ENCODE results near the gene MZB1.
"Not testable (repeated sequence)": the region's sequence is repeated elsewhere in the genome, so short reads cannot be mapped to it uniquely, and the experiment has no call there.

The MZB1 gene

DNA sequence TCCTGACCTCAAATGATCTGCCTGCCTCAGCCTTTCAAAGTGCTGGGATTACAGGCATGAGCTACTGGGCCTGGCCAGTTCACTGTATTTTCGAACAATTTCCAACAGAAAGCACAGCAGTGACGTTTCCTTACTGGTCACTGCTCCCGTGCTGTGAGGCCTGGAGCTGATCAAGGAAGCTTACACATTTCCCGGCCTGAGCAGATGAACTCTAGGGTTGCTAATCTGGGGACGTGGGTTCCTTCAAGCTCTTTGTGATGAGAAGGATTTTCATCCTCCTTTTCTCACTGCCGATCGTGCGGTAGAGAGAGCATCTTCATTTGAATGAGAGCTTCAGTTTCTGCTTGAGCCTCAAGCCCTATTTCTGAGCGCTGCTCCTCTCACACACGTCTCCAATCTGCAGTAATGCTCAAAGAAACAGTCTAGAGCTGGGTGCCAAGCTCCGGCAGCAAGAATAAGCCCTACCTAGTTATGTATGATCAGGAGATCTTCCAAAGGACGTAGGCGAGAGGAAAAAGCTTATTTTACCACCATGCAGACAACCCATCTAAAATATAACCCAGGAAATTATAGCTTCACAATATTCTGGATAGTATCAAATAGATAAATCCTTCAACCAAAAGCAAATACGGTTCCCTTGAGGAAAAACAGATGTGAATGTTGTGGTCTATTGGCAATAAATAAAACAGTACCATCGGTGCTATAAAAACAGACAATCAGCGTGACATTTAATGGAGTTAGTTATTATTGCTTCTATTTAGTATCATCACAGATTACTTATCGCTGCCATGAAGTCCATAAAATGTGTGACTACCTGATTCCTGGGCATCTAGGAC lies 21.5 kb upstream of the MZB1 start:
- no peak for DNase-seq (ENCODE audit: low spot score)

DNA sequence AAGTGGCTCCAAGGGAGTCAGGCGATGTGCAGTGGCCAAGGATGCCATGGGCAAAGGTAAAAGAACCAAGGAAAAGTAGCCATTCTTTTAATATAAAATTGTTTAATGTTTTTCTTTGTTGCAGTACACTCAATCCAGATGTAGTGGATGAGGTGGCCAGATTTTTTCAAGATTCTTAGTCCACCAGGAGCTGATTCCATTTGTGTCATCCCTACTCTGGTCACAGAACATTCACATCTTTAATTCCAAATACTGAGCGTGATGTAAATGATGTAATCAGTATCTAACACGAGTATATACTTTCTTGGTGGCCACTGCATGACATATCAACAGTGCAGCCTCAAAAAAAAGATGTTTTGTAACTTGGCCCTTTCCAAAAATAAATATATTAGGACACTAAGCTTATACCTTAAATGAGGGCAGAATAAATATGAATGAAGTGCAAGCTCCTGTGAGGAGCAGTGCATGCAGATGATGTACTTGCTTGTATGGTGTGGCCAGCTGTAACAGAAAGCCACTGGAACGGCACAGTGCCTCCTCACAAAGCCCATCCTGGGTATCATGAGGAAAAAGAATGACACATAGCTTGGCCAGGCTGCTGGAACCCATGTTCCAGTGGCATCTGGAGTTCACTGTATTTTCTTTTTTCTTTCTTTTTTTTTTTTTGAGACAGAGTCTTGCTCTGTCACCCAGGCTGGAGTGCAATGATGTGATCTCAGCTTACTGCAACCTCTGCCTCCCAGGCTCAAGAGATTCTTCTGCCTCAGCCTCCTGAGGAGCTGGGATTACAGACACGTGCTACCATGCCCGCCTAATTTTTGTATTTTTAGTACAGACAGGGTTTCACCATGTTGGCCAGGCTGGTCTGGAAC lies 20.6 kb upstream of the MZB1 start:
- DNase-seq (ENCODE audit: low spot score), result no peak

DNA sequence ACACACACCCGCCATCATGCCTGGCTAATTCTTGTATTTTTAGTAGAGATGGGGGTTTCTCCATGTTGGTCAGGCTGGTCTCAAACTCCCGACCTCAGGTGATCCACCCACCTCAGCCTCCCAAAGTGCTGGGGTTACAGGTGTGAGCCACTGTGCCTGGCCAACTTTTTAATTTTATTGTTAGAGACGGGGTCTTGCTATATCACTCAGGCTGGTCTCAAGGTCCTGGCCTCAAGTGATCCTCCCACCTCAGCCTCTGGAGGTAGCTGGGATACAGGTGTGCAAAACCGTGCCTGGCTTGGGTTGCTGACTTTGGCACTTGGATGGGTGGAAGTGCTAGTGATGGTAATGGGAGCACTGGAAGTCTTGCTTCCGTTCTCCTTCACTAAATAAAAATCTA lies 19.4 kb upstream of the MZB1 start:
- not testable (repeated sequence) for DNase-seq (ENCODE audit: low spot score)

GRCh38 chr5:139408191-139408590 lies 18.5 kb upstream of the MZB1 start:
- DNase-seq (ENCODE audit: low spot score), result no peak

- no peak for DNase-seq (ENCODE audit: low spot score)
These were observed 17.8 kb upstream of the MZB1 start for GRCh38 chr5:139407517-139407916.

DNA sequence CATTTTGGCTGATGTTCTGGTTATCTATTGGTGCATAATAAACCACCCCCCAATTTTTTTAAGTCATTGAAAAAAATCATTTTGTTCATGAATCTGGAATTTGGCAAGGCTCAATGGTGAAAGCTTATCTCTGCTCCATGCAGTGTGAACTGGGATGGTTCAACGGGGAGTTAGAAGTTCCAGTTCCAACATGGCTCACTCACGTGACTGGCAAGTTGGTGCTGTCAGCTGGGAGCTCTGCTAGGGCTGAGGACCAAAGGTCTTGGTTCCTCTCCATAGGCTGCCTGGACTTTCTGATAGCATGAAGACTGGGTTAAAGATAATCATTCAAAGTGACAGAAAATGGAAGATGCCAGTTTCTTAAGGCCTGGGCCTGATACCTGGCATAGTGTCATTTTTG lies 17.2 kb upstream of the MZB1 start:
- no peak for DNase-seq (ENCODE audit: low spot score)

- no peak for DNase-seq (ENCODE audit: low spot score)
These were observed 14.7 kb upstream of the MZB1 start for GRCh38 chr5:139404484-139404840.

DNA sequence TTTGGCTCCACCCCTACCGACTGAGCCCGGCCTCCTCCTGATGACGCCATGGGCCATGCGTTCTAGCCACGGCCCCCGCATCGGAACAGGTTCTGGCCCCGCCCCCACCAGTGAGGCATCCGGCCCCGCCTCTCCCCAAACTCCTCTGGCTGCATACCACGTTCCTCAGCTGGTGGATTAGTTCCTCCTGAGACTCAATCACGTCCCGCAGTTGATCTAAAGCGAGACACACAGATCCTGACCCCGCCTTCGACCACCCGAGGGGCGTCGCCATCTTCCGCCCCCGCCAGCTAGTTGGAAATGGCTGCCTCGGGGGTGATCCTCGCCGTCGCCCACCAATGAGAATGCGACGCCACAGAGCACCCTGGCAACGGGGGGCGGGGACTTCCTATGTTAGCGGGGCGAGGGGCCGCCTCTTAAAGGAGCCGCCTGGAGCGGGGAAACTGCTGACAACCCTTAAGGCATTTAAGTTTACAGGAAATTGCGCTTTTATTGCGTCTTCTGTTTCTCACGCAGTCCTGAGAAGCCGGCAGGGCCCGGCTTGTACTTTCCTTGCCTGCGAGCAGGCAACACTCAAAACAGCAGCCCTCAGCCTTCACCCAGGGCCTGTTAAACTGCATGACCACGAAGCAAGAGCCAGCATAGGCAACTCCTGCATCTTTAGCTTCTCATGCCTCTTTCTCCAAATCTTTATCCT lies 14.2 kb upstream of the MZB1 start, which contains the start of gene SPATA24:
Gene SPATA24 (minus strand): TSS at position 303 of the 697 bp plus-strand sequence. CDS start 29 bp downstream, at position 274.
- DNase-seq (ENCODE audit: low spot score), result peak; percentile 98

DNA sequence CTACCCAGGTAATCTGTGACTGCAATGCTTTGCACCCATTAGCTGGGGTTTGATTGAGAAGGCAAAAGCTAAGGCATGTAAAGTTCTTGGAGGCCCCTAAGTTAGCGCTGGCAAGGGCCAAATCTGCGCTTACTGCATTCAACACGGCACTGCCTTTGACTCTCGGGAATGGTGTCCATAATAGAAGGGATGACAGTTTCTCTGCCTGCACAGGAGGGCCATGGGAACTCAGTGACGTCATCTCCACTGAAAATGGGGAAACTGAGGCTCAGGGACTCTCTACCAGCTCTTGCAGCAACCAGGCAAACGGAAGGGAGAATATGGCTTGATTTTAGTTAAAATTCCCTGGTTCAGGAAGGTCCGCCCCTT lies 13.7 kb upstream of the MZB1 start:
- DNase-seq (ENCODE audit: low spot score), result no peak

GRCh38 chr5:139402561-139403158 lies 12.9 kb upstream of the MZB1 start:
- DNase-seq (ENCODE audit: low spot score), result peak; percentile 42

- no peak for DNase-seq (ENCODE audit: low spot score)
These were observed 11.8 kb upstream of the MZB1 start for GRCh38 chr5:139401546-139401945.

GRCh38 chr5:139399501-139400121 lies 9.9 kb upstream of the MZB1 start:
- no peak for DNase-seq (ENCODE audit: low spot score)

DNA sequence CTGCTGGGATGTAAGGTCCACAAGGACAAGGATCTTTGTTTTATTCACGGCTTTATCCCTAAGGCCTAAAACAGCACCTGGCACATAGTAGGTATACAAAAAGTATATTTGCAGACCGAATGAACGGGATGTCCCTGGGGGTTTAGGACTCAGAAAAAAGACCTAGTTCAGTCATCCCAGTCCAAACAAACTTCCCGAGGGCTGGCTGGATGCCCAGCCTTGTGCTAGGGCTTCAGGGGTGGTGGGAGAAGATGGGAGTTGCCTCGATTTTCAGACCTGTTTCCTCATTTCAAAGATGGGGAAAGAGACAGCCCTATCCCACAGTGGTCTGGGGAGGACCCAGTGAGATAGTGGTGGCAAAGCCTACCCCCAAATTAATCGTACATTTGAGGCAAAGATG lies 8.2 kb upstream of the MZB1 start:
- no peak for DNase-seq (ENCODE audit: low spot score)

- DNase-seq (ENCODE audit: low spot score), result no peak
These were observed 7.0 kb upstream of the MZB1 start for GRCh38 chr5:139396691-139397090.

- no peak for DNase-seq (ENCODE audit: low spot score)
These were observed 6.3 kb upstream of the MZB1 start for GRCh38 chr5:139395844-139396640.

DNA sequence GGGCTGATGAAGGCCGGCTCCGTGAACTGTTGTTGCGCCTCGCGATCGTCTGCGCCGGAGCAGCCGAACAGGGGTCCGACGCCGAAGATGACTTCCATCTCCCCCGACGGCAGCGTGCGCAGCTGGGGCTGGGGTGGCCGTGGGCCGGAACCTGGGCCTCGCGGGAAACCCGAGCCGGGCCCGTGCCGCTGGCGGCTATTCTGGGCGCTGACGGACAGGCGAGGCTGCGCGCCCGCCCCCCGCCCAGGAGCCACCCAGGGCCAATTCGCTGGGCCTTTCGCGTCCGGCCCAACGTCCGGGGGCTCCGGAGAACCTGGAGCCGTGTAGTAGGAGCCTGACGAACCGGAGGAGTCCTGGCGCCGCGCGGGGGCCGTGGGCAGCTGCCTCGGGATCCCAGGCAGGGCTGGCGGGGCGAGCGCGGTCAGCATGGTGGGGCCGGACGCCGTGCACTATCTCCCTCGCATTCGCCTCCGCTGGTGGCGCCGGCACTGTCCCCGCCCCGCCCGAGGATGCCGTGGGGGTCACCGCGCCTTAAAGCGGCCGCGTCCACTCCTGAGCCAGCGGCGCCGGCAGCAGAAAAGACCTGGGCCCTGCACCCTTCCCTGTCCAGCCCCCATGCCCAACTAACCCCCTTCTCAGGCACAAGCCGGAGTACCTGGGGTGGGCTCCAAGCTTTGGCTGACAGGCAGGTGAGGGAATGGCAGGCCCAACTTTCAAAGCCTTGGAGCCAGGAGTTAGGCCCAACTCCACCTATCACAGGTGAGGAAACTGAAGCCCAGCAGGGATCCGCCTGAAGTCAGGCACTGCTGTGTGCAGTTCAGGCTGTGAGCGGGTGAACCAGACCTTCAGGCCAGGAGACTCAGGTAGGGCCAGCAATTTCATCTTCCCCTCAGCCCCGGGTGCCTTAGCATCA lies 5.2 kb upstream of the MZB1 start, which contains the start of gene PROB1:
Gene PROB1 (minus strand): TSS at position 451 of the 913 bp plus-strand sequence. CDS start 23 bp downstream, at position 428.
- DNase-seq (ENCODE audit: low spot score), result no peak

DNA sequence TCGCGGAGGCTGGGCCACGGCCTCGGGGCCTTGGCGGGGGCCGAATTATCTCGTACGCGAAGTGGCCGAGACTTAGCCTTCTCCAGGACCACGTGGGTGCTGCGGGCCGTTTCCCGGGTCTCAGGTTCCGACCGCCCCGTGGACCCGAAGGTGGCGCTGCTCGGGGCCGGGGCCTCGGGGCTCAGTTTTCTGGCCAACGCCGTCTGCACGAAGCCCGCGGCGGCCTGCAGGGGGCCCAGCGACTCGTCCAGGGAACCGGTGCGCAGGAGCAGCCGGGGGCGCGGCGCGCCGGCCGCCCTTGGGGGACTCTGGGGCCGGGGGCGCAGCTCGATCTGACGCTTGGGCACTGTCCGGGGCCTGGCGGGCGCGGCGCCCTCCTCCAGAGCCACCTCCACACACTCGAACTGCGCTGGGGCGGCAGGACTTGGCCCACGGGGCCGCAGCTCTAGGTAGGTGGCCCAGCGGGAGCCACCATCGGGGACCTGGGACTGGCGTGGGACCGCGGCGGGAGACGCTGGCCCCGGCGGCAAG lies 4.5 kb upstream of the MZB1 start:
- no peak for DNase-seq (ENCODE audit: low spot score)

- no peak for DNase-seq (ENCODE audit: low spot score)
These were observed 3.9 kb upstream of the MZB1 start for GRCh38 chr5:139393497-139394122.

Measured in cerebellar cortex (tissue), 1 donor.